Neural cell (in vitro differentiated cells): ENCODE results near the gene FRMD4A. TPM values are rescaled to one million over a fixed set of nuclear protein-coding genes. Genes with fewer than 3 reads are reported as not detected.

Experiments used
- H2AFZ ChIP-seq: fragments of 200-600, 300-800 bp; sonication (generic), shearing (Covaris generic); 2 replicates; pipeline ENCODE4 v1.6.0; 2014; ENCODE audit warnings: low read depth, mild to moderate bottlenecking, antibody characterized with exemption, low read length, moderate library complexity
- H3F3A ChIP-seq: fragments of 200-600 bp; shearing (Covaris generic); 2 replicates; pipeline ENCODE4 v1.6.1; 2016; ENCODE audit warnings: mild to moderate bottlenecking, moderate library complexity, mixed read lengths, antibody characterized with exemption, low read length; ENCODE audit not compliant: insufficient read depth, poor library complexity, severe bottlenecking
- H3K27ac ChIP-seq: fragments of 200-600, 300-800 bp; sonication (generic), shearing (Covaris generic); 2 replicates; pipeline ENCODE4 v1.5.1; 2014; ENCODE audit warnings: mild to moderate bottlenecking, low read length, moderate library complexity
- H3K27me3 ChIP-seq: fragments of 300-800, 200-600 bp; sonication (generic), shearing (Covaris generic); 2 replicates; pipeline ENCODE4 v1.6.0; 2014; ENCODE audit warnings: mild to moderate bottlenecking, low read depth, low read length, moderate library complexity; ENCODE audit not compliant: insufficient read depth
- H3K36me3 ChIP-seq: fragments of 300-800, 200-600 bp; sonication (generic), shearing (Covaris generic); 2 replicates; pipeline ENCODE4 v1.5.1; 2014; ENCODE audit warnings: mild to moderate bottlenecking, antibody characterized with exemption, low read length, moderate library complexity; ENCODE audit not compliant: insufficient read depth
- H3K4me2 ChIP-seq: fragments of 300-800, 200-600 bp; sonication (generic), shearing (Covaris generic); 2 replicates; pipeline ENCODE4 v1.6.0; 2014; ENCODE audit warnings: mild to moderate bottlenecking, low read length
- H3K4me3 ChIP-seq: fragments of 300-800, 200-600 bp; sonication (generic), shearing (Covaris generic); 2 replicates; pipeline ENCODE4 v1.5.1; 2014; ENCODE audit warnings: mild to moderate bottlenecking, low read length, moderate library complexity
- H3K79me2 ChIP-seq: fragments of 200-600 bp; shearing (Covaris generic); replicated peaks from 2 replicates; pipeline ENCODE4 v1.6.0; 2014; ENCODE audit warnings: mild to moderate bottlenecking, low read length, moderate library complexity; ENCODE audit not compliant: insufficient read depth
- H3K9ac ChIP-seq: fragments of 300-800, 200-600 bp; sonication (generic), shearing (Covaris generic); 2 replicates; pipeline ENCODE4 v1.6.1; 2016; ENCODE audit warnings: mild to moderate bottlenecking, low read length, mixed read lengths
- H3K9me2 ChIP-seq: fragments of 200-600 bp; shearing (Covaris generic); 2 replicates; pipeline ENCODE4 v1.6.1; 2016; ENCODE audit warnings: mild to moderate bottlenecking, low read length, mixed read lengths; ENCODE audit not compliant: insufficient read depth
- H3K9me3 ChIP-seq: fragments of 200-600, 300-800 bp; sonication (generic), shearing (Covaris generic); 2 replicates; pipeline ENCODE4 v1.6.1; 2016; ENCODE audit warnings: mild to moderate bottlenecking, mixed run types, low read length, moderate library complexity, mixed read lengths
- H4K20me1 ChIP-seq: fragments of 200-600 bp; shearing (Covaris generic); 2 replicates; pipeline ENCODE4 v1.6.1; 2016; ENCODE audit warnings: mild to moderate bottlenecking, mixed run types; ENCODE audit not compliant: insufficient read depth
- CTCF ChIP-seq: fragments of 450-650 bp; IDR thresholded peaks from 2 replicates; pipeline ENCODE4 v1.5.1; 2014; ENCODE audit warnings: antibody characterized with exemption, mild to moderate bottlenecking, moderate library complexity; ENCODE audit not compliant: poor library complexity, severe bottlenecking
- EP300 ChIP-seq: fragments of 450-650 bp; conservative IDR thresholded peaks from 2 replicates; pipeline ENCODE4 v1.6.1; 2014; ENCODE audit warnings: antibody characterized with exemption, mild to moderate bottlenecking, moderate library complexity; ENCODE audit not compliant: poor library complexity, severe bottlenecking
- EZH2 ChIP-seq: fragments of 200-600, 300-800 bp; shearing (Covaris generic), sonication (generic); IDR thresholded peaks from 2 replicates; pipeline ENCODE4 v1.6.1; 2014; ENCODE audit warnings: antibody characterized with exemption, low read length, borderline replicate concordance, mild to moderate bottlenecking; ENCODE audit not compliant: insufficient read depth, poor library complexity, severe bottlenecking
- MXI1 ChIP-seq: fragments of 450-650 bp; conservative IDR thresholded peaks from 2 replicates; pipeline ENCODE4 v1.6.1; 2014; ENCODE audit warnings: antibody characterized with exemption, mild to moderate bottlenecking; ENCODE audit not compliant: poor library complexity, severe bottlenecking
- POLR2AphosphoS5 ChIP-seq: IDR thresholded peaks from 2 replicates; pipeline ENCODE4 v1.6.1; 2012
- RAD21 ChIP-seq: fragments of 450-650 bp; conservative IDR thresholded peaks from 2 replicates; pipeline ENCODE4 v1.6.1; 2014; ENCODE audit warnings: antibody characterized with exemption, mild to moderate bottlenecking, moderate library complexity
- REST ChIP-seq: IDR thresholded peaks from 2 replicates; pipeline ENCODE4 v1.6.1; 2012; ENCODE audit warnings: borderline replicate concordance
- SMC3 ChIP-seq: fragments of 450-650 bp; conservative IDR thresholded peaks from 2 replicates; pipeline ENCODE4 v1.6.1; 2014; ENCODE audit warnings: antibody characterized with exemption, mild to moderate bottlenecking, moderate library complexity; ENCODE audit not compliant: poor library complexity
- TAF1 ChIP-seq: IDR thresholded peaks from 2 replicates; pipeline ENCODE4 v1.6.1; 2012; ENCODE audit warnings: low read depth
- polyA plus RNA-seq: library from polyadenylated mRNA; depleted of rRNA; stranded (reverse); fragments of >200 nt; gene quantifications from 2 replicates; pipeline ENCODE4 v1.2.3, GENCODE V29; 2014

The FRMD4A gene
- polyA plus RNA-seq, 1 donor from 2014 or later = 36.5 TPM

- Histone ChIP-seq H3K4me3 (no peak overlapping the region), H3F3A (no peaks in the 10 kb centered on the region), H3K27me3 (no peaks in the 10 kb centered on the region), H3K9me3 (no peaks in the 10 kb centered on the region), H4K20me1 (no peaks in the 10 kb centered on the region), H3K27ac (no peak overlapping the region), H3K36me3 (no peaks in the 10 kb centered on the region), H3K79me2 (no peaks in the 10 kb centered on the region), H3K4me2 (no peak overlapping the region), H3K9me2 (no peaks in the 10 kb centered on the region), H2AFZ (no peak overlapping the region), H3K9ac (no peak overlapping the region)
- TF ChIP-seq EZH2 (no peak), SMC3 (no peak), EP300 (no peak), MXI1 (no peak), TAF1 (no peak), POLR2AphosphoS5 (no peak), CTCF (no peak), RAD21 (no peak)
Measured at GRCh38 chr10:14092799-14093198, 237.9 kb downstream of the FRMD4A start.

GRCh38 chr10:14089556-14090292, 241.0 kb downstream of the FRMD4A start:
- Histone ChIP-seq H4K20me1 (no peaks in the 10 kb centered on the region), H3K9ac (no peak overlapping the region), H3K27ac (no peak overlapping the region), H3K9me3 (no peaks in the 10 kb centered on the region), H2AFZ (no peak overlapping the region), H3K36me3 (no peaks in the 10 kb centered on the region), H3F3A (no peaks in the 10 kb centered on the region), H3K4me2 (no peak overlapping the region), H3K27me3 (no peaks in the 10 kb centered on the region), H3K9me2 (no peaks in the 10 kb centered on the region), H3K79me2 (no peaks in the 10 kb centered on the region), H3K4me3 (no peak overlapping the region)
- TF ChIP-seq MXI1 (no peak), SMC3 (no peak), REST (no peak), CTCF (no peak), POLR2AphosphoS5 (no peak), EZH2 (no peak), TAF1 (no peak), RAD21 (no peak), EP300 (no peak)
